IMR-90 (cell line): Measurements from ENCODE around the gene TRIM66. TPM values are rescaled to one million over a fixed set of nuclear protein-coding genes. Genes with fewer than 3 reads are reported as not detected.

ENCODE experiments used
- ATAC-seq: fragments of 200-7000 bp; cut with Tn5 transposase; 2 replicates; pipeline ENCODE4 v1.9.1; 2020; ENCODE audit warnings: low read depth, mild to moderate bottlenecking, moderate library complexity
- BruUV-seq: library from RNA; stranded (reverse); fragments of 400-500 nt; replicated peaks from 2 replicates; lab custom pipeline; 2021; lab: Mats Ljungman, UMichigan
- CTCF ChIA-PET: fragments of 300-600 bp; formaldehyde crosslinking; extraction: SDS; loops from one replicate; lab custom pipeline; 2021; ENCODE audit warnings: antibody characterized with exemption; lab: Yijun Ruan, JAX
- POLR2A ChIA-PET: fragments of 300-600 bp; sonication (Branson Sonifier 250); formaldehyde crosslinking; loops from one replicate; lab custom pipeline; 2022; ENCODE audit warnings: antibody characterized with exemption; ENCODE audit not compliant: unreplicated experiment; lab: Charles Lee
- DNase-seq: peaks from one replicate; pipeline ENCODE4 v3.0.0; 2013
- H2AFZ ChIP-seq: replicated peaks from 2 replicates; pipeline ENCODE3; 2013; ENCODE audit warnings: low read length, mild to moderate bottlenecking; ENCODE audit not compliant: poor library complexity
- H2AK5ac ChIP-seq: 2 replicates; pipeline ENCODE4 v1.6.1; 2013; ENCODE audit warnings: low read depth, low read length, inconsistent platforms
- H2AK9ac ChIP-seq: replicated peaks from 2 replicates; pipeline ENCODE3; 2013; ENCODE audit warnings: mild to moderate bottlenecking, low read depth, low read length, moderate library complexity; ENCODE audit not compliant: poor library complexity
- H2BK120ac ChIP-seq: 2 replicates; pipeline ENCODE4 v1.6.1; 2013; ENCODE audit warnings: low read depth, low read length, inconsistent platforms
- H2BK15ac ChIP-seq: 3 replicates; pipeline ENCODE4 v1.6.1; 2013; ENCODE audit warnings: low read depth, low read length, inconsistent platforms
- H2BK20ac ChIP-seq: 2 replicates; pipeline ENCODE4 v1.6.1; 2013; ENCODE audit warnings: low read depth, mild to moderate bottlenecking, inconsistent platforms, low read length, moderate library complexity
- H2BK5ac ChIP-seq: 2 replicates; pipeline ENCODE4 v1.6.1; 2013; ENCODE audit warnings: mild to moderate bottlenecking, low read depth, low read length, inconsistent platforms; ENCODE audit not compliant: poor library complexity, severe bottlenecking
- H3K14ac ChIP-seq: replicated peaks from 2 replicates; pipeline ENCODE4 v1.6.1; 2013; ENCODE audit warnings: low read depth, low read length, inconsistent platforms
- H3K18ac ChIP-seq: 2 replicates; pipeline ENCODE4 v1.6.1; 2013; ENCODE audit warnings: low read depth, low read length, control low read depth
- H3K23ac ChIP-seq: 2 replicates; pipeline ENCODE4 v1.6.1; 2013; ENCODE audit warnings: low read depth, low read length, inconsistent platforms
- H3K27ac ChIP-seq: 2 replicates; pipeline ENCODE4 v1.5.1; 2013; ENCODE audit warnings: mild to moderate bottlenecking, control low read depth, low read length; ENCODE audit not compliant: insufficient read depth
- H3K27me3 ChIP-seq: 2 replicates; pipeline ENCODE4 v1.6.1; 2013; ENCODE audit warnings: low read length; ENCODE audit not compliant: control insufficient read depth, insufficient read depth
- H3K36me3 ChIP-seq: 2 replicates; pipeline ENCODE4 v1.6.1; 2013; ENCODE audit warnings: low read length, mixed read lengths; ENCODE audit not compliant: control insufficient read depth, insufficient read depth
- H3K4ac ChIP-seq: 2 replicates; pipeline ENCODE4 v1.6.1; 2013; ENCODE audit warnings: low read depth, low read length, inconsistent platforms
- H3K4me1 ChIP-seq: 2 replicates; pipeline ENCODE4 v1.6.1; 2013; ENCODE audit warnings: low read length, mixed read lengths; ENCODE audit not compliant: control insufficient read depth, insufficient read depth
- H3K4me2 ChIP-seq: 2 replicates; pipeline ENCODE4 v1.6.1; 2013; ENCODE audit warnings: low read depth, mild to moderate bottlenecking, control low read depth, low read length, moderate library complexity
- H3K4me3 ChIP-seq: 2 replicates; pipeline ENCODE4 v1.5.1; 2013; ENCODE audit warnings: low read depth, mild to moderate bottlenecking, control low read depth, low read length, moderate library complexity; ENCODE audit not compliant: insufficient read depth
- H3K56ac ChIP-seq: 2 replicates; pipeline ENCODE4 v1.6.1; 2013; ENCODE audit warnings: low read length, inconsistent platforms; ENCODE audit not compliant: insufficient read depth; ENCODE audit errors: extremely low read depth
- H3K79me1 ChIP-seq, 2 experiments: 2 replicates each; pipeline ENCODE4 v1.6.1; 2013; ENCODE audit warnings: low read length in 2 of 2, inconsistent platforms in 1 of 2, low read depth in 1 of 2
- H3K9ac ChIP-seq: 2 replicates; pipeline ENCODE4 v1.6.1; 2013; ENCODE audit warnings: low read depth, low read length, control low read depth
- H3K9me1 ChIP-seq: 2 replicates; pipeline ENCODE4 v1.6.1; 2013; ENCODE audit warnings: low read length, inconsistent platforms; ENCODE audit not compliant: insufficient read depth
- H3K9me3 ChIP-seq: 2 replicates; pipeline ENCODE4 v1.6.1; 2013; ENCODE audit warnings: low read length; ENCODE audit not compliant: control insufficient read depth, insufficient read depth
- H4K20me1 ChIP-seq: 2 replicates; pipeline ENCODE4 v1.6.1; 2013; ENCODE audit warnings: low read length, inconsistent platforms; ENCODE audit not compliant: insufficient read depth
- H4K5ac ChIP-seq: 2 replicates; pipeline ENCODE4 v1.6.1; 2013; ENCODE audit warnings: mild to moderate bottlenecking, low read depth, low read length, control low read depth
- H4K8ac ChIP-seq, 2 experiments: 2 replicates each; pipeline ENCODE4 v1.6.1; 2013; ENCODE audit warnings: low read depth in 2 of 2, low read length in 2 of 2, control low read depth in 1 of 2, inconsistent platforms in 1 of 2
- H4K91ac ChIP-seq: 2 replicates; pipeline ENCODE4 v1.6.1; 2013; ENCODE audit warnings: low read depth, low read length, inconsistent platforms; ENCODE audit not compliant: insufficient read depth
- MAZ ChIP-seq: IDR thresholded peaks from 2 replicates; pipeline ENCODE4 v1.6.1; 2012; ENCODE audit warnings: low read depth, mild to moderate bottlenecking, low read length, improper control_type of control experiment, moderate library complexity, borderline replicate concordance
- WGBS, 2 experiments: methylation state at CpG; one replicate each; pipeline versions ENCODE4 v1.1.5 to v1.1.7; 2013; ENCODE audit warnings: missing lambda C conversion rate in 2 of 2; ENCODE audit not compliant: insufficient read length in 1 of 2; ENCODE audit errors: extremely low coverage in 2 of 2; 5-methylcytosine and 5-hydroxymethylcytosine counted together
- dilution Hi-C: fragments of 300-500 bp; cut with HindIII; formaldehyde crosslinking; loops from one replicate; pipeline ENCODE4 v1.14.3; 2018; ENCODE audit warnings: low sequenced_read_pairs; ENCODE audit not compliant: unreplicated experiment
- in situ Hi-C: fragments of 300-500 bp; cut with MboI; formaldehyde crosslinking; loops from 3 replicates; pipeline ENCODE4 v1.14.3; 2019; ENCODE audit warnings: low sequenced_read_pairs, inconsistent platforms, mixed read lengths
- intact Hi-C: fragments of 100-400 bp; cut with micrococcal nuclease; formaldehyde crosslinking; loops from 2 replicates; pipeline ENCODE4 v1.10.0; 2022
- polyA plus RNA-seq, 3 experiments: library from polyadenylated mRNA; depleted of rRNA; stranded (reverse); fragments of >200 nt; gene quantifications; 2 replicates each; pipeline ENCODE4 v1.2.3, GENCODE V29; 2012; ENCODE audit warnings: low replicate concordance in 1 of 3
- total RNA-seq: library from RNA; depleted of rRNA; stranded (reverse); fragments of >200 nt; gene quantifications from 2 replicates; pipeline ENCODE4 v1.2.3, GENCODE V29; 2012

TRIM66 gene
- total and polyA plus RNA-seq, 2 of the 4 experiments (the other 2 are of a cell fraction), result 4.4 to 5.0 TPM

DNA sequence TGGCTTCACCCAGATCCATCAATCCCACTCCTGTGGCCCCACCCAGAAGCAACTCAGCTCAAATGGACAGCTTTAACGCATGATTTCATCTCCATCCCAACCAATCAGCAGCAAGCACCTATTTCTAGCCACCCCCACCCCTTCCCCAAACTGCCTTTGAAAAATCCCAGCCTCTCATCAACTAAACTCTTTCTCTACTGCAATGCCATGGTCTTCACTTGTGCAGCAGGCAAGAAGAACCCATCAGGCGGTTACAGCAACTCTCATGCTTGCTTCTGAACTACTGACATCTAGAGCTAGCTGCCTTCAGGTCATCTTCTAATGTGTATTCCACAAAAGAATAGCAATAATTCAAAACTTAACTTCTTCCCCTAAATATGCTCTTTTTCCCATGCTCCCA lies 46.3 kb downstream of the TRIM66 start:
- WGBS, 2 experiments, result 91% methylated on average over 1 of the region's 2 CpGs; no CpG with 5 or more reads in 1 of the 2 experiments
- intact Hi-C loops (no loop called here), in situ Hi-C loops (no loop called here), dilution Hi-C loops (no loop called here)
- Histone ChIP-seq H3K56ac (no peak overlapping the region), H2AK9ac (no peak overlapping the region), H2BK5ac (no peak overlapping the region), H2BK120ac (no peak overlapping the region), H4K91ac (no peak overlapping the region), H3K4me1 (peaks cover 3% of the 10 kb centered on the region), H3K18ac (no peak overlapping the region), H3K23ac (no peak overlapping the region), H3K14ac (no peak overlapping the region), H3K4me3 (no peak overlapping the region), H3K4me2 (no peak overlapping the region), H3K36me3 (peaks cover 35% of the 10 kb centered on the region), H4K8ac (no peak overlapping the region), H3K9me1 (peaks cover 5% of the 10 kb centered on the region; the same call in 1 of the 2 replicates), H2AFZ (no peak overlapping the region), H2AK5ac (no peak overlapping the region), H4K5ac (no peak overlapping the region), H3K9ac (no peak overlapping the region), H3K4ac (no peak overlapping the region), H3K79me1 (no peaks in the 10 kb centered on the region), H3K27me3 (no peaks in the 10 kb centered on the region), H2BK15ac (no peak overlapping the region), H4K20me1 (no peaks in the 10 kb centered on the region), H3K9me3 (no peaks in the 10 kb centered on the region; the same call in 1 of the 2 replicates), H3K27ac (no peak overlapping the region), H2BK20ac (no peak overlapping the region)
- no TSS peak for BruUV-seq
- no peak for TF ChIP-seq MAZ
- DNase-seq, result no peak
- POLR2A ChIA-PET, result no interaction called here
- no peak for ATAC-seq
- CTCF ChIA-PET, result interaction anchor here (0.6 kb wide), 1 partner anchor 73 kb away, joined by 4 read pairs; no protein-coding TSS in a partner anchor
